Islet of Langerhans (tissue), 1 donor: ENCODE measurements around the gene NLRC3.
"Not testable (repeated sequence)": the region's sequence is repeated elsewhere in the genome, so short reads cannot be mapped to it uniquely, and the experiment has no call there.

Source experiments
- FAIRE-seq: peaks from one replicate; lab custom pipeline; 2011; peaks lifted over from hg19 to GRCh38; lab: Jason Lieb, UNC

The NLRC3 gene, protein sequence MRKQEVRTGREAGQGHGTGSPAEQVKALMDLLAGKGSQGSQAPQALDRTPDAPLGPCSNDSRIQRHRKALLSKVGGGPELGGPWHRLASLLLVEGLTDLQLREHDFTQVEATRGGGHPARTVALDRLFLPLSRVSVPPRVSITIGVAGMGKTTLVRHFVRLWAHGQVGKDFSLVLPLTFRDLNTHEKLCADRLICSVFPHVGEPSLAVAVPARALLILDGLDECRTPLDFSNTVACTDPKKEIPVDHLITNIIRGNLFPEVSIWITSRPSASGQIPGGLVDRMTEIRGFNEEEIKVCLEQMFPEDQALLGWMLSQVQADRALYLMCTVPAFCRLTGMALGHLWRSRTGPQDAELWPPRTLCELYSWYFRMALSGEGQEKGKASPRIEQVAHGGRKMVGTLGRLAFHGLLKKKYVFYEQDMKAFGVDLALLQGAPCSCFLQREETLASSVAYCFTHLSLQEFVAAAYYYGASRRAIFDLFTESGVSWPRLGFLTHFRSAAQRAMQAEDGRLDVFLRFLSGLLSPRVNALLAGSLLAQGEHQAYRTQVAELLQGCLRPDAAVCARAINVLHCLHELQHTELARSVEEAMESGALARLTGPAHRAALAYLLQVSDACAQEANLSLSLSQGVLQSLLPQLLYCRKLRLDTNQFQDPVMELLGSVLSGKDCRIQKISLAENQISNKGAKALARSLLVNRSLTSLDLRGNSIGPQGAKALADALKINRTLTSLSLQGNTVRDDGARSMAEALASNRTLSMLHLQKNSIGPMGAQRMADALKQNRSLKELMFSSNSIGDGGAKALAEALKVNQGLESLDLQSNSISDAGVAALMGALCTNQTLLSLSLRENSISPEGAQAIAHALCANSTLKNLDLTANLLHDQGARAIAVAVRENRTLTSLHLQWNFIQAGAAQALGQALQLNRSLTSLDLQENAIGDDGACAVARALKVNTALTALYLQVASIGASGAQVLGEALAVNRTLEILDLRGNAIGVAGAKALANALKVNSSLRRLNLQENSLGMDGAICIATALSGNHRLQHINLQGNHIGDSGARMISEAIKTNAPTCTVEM

DNA sequence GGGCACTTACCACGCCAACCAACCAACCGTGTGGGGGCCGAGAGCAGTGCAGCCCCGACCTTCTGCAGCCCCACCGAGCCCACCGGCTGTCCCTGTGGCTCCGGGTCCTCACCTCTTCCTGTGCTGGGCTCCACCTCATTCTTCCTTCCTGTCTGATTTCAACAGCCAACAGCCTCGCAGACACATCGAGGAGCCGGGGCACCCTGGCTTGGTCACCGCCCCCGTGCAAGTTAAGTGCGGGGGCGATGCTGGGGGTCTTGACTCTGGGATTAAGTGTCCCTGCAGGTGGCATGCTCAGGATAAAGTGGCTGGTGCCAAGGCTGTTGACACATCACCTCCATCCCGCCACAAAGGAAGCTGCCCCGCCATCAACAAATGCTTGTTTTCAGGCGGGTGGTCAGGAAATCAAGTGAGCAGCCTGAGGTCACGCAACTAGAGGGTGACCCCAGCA, at the start of gene NLRC3:
NLRC3 (minus strand) TSS at position 102 of the 451 bp plus-strand sequence. CDS start 12,367 bp downstream, outside the sequence.
- FAIRE-seq, result no peak

DNA sequence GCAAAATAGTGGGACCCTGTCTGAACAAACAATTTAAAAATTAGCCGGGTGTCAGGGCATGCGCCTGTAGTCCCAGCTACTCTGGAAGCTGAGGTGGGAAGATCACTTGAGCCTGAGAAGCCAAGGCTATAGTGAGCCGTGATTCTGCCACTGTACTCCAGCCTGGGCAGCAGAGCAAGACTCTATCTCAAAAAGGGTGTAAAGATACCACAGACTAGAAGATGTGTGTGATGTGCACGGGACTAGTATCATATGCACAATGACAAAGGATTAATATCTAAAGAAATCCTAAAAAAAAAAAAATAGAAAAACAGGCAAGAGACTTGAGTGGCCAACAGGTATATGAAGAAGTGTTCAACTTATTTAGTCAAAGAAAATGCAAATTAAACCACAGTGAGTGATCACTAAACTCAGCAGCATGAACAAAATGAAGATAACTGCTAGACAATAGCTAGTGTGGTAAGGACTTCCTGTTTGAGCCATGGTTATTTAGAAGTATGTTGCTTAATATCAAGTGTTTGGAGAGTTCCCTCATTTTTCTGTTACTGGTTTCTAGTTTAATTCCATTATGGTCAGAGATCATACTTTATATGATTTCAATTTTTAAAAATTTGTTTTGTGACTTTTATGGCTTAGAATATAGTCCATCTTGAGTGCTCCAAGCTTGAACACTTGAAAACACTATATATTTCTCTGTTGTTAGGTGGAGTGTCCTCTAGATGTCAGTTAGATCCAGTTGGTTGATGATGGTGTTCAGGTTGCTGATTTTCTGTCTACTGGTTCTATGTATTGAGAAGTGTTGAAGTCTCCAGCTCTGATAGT, 48.9 kb upstream of the NLRC3 start:
- no peak for FAIRE-seq

DNA sequence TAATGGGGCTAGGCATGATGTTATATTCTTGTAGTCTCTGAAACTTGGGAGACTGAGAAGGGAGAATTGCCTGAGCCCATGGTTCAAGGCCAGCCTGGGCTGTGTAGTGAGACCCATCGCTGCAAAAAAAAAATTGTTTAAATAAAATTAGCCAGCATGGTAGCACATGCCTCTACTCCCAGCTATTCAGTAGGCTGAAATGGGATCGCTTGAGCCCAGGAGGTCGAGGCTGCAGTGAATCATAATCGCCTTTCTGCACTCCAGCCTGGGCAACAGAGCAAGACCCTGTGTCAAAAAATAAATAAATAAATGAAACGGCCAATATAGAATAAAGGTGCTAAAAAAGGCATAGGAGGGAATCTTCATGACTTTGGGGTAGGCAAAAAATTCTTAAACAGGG, 48.1 kb upstream of the NLRC3 start:
- no peak for FAIRE-seq

DNA sequence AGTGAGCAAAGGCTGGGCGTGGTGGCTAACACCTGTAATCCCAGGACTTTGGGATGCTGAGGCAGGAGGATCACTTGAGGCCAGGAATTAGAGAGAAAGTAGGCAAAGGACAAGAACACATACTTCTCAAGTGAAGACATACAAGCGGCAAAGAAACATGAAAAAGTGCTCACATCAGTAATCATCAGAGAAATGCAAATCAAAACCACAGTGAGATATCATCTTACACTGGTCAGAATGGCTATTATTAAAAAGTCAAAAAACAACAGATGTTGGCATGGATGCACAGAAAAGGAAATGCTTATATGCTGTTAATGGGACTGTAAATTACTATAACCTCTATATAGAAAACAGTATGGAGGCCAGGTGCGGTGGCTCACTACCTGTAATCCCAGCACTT, 46.4 kb upstream of the NLRC3 start:
- no peak for FAIRE-seq

DNA sequence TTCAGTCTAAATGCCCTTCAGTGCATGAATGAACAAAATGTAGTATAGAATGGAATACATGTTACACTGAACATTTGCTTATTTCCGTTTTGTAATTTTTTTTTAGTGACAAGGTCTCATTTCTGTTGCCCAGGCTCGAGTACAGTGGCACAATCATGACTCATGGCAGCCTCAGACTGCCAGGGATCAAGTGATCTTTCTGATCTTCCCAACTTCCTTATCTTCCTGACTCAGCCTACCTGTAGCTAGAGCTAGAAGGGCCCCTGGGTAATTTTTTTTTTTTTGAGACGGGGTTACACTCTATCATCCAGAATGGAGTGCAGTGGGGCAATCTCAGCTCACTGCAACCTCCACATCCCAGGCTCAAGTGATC, 41.6 kb upstream of the NLRC3 start:
- FAIRE-seq, result no peak

DNA sequence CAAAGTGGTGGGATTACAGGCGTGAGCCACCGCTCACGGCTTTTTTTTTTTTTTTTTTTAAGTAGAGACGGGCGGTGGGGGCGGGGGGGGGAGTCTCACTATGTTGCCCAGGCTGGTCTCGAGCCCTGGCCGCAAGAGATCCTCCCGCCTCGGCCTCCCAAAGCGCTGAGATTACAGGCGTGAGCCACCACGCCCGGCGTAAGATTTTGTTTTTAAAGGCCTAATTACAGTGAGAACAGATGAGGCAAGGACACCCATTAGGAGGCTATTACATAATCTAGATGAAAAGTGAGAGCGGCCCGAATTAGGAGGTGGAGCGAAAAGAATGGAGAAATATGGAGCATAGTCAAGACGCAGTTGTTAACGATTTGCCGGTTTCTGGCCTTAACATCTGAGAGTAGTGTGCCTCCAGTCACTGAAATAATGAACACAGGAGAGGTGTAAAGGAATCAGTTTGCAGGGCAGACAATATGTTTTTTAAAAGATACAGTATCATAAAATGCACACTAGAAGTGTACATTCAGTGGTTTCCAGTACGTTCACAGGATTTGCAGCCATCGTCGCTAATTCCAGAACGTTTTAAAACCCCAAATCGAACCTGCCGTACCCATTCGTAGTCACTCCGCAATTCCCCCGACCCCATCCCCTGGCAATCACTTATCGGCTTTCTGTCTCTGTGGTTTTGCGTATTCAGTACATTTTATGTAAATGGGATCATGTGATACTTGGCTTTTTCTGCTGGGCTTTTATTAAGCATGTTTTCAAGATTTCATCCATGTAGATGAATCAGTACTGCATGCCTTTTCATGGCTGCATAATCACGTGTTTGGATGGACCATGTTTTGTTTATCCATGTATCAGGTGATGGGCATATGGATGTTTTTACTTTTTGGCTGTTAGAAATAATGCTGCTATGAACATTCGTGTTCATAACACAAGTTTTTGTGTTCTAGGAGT, 35.6 kb upstream of the NLRC3 start:
- no peak for FAIRE-seq

DNA sequence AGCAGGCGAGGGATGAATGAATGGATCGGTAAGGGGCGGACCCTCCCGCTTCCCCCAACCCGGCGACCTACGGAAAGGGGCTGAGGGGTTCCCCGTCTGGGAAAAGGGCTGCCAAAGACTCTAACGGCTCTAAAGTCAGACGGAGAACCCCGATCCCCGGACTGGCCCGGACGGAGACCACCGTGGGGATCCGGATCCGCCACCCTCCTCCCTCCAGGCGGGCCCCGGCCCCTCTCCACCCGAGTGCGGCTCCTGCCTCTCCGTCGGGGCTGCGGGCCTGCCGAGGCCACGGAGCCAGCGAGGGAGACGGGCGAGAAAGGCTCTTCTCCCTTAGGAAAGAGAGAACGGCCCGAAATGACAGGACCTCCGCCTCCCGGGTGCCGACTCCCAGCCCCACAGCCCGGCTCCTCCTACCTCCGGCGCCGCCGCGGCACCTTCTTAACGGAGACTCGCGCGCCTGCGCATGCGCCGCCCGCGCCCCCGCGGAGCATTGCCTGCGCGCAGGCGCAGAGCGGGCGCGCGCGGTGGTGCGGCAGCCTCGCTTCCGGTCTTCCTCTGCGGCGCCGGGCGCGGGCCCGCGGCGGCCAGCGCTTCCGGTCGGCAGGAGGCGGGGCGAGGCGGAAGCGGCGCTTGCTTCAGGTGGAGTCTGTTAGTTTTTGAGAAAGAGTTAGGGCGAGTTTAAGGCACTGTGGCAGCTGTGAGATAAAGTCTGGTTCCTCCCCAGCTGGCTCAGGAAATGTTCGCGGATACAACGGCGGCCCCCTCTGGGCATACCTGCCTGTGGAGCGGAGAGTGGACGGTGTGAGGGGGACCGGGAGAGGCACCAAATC, 34.2 kb upstream of the NLRC3 start, which contains the start of gene SLX4:
SLX4 (minus strand) TSS at position 461 of the 830 bp plus-strand sequence. CDS start 2,642 bp downstream, outside the sequence.
- FAIRE-seq, result no peak

DNA sequence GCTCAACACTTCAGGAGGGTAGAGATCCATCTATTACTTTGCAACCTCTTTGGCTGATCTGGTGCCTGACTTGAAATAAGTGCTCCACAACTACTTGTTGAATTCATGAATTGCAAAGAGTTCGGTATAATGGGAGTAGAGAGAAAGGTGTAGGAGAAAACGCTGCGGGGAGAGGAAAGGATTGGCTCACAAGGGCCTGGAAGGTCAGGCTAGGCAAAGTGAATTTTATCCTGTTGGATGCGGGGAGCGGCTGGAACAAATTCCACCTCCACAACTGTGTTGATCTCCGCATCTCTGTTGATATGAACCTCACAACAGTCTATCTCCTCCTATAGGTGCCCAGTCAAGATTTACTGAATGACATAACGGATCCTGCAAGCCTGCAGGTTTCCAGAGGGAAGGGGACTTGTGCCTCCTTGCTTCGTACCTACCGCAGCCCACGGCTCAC, 33.5 kb upstream of the NLRC3 start:
- FAIRE-seq, result no peak

DNA sequence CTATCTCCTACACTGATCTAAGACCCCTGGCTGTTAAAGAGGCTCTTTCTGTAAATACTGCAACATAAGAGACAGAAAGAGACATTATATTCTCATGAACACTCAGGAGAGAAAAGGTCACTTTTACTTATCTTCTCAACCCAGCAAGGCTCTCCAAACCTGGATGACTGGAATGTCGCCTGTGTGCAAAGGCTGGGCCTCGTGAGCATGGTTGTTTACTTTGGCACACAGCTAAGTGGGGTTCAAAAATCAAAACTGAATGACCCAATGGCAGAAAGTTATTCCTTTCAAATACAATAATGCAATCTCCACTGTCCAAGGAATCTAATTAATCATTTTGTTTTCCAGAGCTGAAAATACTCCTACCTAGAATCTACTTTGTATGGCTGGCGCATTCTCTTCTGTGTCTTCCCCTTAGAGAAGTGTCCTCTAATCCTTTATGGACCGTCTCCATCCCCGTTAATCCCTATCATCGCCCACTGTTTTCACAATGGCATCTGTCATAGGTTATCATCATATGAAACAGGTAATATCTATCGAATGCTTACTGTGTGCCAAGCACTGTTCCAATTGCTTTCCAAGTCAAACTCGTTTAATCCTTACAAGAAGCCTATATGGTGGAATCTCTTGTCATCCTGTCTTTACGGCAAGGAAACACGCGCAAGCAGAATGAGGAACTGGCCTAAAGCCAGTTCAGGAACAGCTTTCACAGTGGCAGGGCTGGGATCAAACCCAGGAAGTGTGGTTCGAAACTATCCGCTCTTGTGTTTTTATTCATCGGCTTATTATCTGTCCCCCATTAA, 32.9 kb upstream of the NLRC3 start:
- no peak for FAIRE-seq

DNA sequence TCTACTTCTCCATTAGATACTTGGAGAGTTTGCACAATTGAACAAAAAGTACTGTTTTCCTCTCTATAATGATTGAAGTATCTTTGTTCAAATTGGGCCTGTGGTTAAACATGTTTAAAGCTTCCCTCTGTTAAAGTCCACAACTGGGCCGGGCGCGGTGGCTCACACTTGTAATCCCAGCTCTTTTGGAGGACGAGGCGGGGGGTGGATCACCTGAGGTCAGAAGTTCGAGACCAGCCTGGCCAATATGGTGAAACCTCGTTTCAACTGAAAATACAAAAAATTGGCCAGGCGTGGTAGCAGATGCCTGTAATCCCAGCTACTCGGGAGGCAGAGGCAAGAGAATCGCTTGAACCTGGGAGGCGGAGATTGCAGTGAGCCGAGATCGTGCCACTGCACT, 31.8 kb upstream of the NLRC3 start:
- not testable (repeated sequence) for FAIRE-seq

DNA sequence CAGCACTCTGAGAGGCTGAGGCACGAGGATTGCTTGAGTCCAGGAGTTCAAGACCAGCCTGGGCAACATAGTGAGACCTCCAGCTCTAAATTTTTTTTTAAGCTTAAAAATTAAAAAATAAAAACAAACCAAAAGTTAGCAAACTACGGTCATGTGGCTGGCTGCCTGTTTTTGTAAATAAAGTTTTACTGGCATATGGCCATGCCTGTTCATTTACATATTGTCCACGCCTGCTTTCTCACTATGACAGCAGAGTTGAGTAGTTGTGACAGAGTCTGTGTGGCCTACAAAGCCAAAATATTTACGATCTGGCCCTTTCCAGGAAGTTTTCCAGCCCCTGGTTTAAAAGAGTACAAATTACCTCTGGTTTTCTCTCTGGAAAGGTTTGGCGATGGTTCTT, 30.9 kb upstream of the NLRC3 start:
- FAIRE-seq, result no peak

DNA sequence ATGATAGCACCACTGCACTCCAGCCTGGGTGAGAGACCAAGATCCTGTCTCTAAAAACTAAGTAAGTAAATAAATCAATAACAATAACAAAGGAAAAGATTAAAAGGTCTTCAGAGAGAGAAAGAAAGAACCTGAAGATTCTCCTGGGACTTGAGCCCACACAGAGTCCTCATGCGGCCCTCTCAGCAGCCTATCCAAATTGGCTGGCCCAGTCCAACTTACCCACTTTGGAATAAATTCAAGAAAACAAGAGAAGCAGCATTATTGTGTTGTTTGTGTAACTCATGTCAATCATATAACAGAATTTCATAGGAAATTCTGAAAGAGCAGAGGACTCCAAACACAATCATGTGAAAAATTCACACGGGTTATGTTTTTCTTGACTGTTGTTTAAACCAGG, 30.4 kb upstream of the NLRC3 start:
- no peak for FAIRE-seq

DNA sequence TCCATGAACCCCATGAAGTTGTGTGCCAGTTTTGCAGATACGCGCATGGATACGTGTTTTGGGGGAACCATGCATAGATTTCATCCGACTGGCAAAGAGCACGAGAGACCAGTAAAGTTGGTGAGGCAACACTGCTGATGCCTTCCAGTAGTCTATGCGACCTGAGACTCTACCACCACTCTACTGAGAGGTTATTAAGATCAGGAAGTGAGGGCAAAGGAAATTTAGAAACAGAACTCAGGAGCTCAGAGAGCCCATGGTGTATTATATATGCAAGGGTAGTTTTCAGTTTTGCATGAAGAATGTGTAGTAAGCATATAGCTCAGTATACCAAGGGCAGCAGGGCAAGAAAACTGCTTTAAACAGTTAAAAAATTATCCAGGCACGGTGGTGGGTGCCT, 30.0 kb upstream of the NLRC3 start:
- no peak for FAIRE-seq

DNA sequence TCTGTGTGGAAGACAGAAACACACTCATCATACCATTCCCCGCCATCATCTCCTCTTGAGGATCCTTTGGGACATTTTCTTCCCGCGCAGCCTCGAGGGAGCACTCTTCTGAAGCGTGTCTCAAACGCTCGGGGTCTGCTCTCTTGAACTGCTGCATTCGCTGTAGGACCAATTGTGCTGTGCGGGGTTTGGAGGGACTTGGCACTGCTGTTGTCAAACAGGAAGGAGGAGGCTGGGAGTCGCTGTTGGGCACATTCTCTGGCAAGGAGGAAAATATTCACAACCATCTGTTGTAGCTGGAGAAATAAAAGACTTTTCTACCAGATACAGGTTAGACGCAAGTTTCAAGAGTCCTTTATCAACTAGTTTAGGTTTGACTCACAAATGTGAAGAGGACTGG, 29.2 kb upstream of the NLRC3 start:
- no peak for FAIRE-seq

DNA sequence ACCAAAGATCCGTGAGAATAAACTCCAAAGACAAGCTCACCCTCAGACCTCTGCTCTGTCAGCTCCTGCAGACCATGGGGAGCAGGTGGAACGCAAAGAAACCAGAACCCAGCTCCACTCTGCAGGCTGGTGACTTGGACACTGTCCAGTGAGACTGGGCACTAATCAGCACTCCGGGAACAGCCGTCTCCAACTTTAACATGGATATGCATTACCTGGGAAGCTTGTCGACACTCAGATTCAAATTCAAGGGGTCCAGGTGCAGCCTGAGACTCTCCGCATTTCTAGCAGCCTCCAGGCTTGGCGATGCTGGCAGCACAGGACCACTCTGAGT, 25.1 kb upstream of the NLRC3 start:
- FAIRE-seq, result no peak

DNA sequence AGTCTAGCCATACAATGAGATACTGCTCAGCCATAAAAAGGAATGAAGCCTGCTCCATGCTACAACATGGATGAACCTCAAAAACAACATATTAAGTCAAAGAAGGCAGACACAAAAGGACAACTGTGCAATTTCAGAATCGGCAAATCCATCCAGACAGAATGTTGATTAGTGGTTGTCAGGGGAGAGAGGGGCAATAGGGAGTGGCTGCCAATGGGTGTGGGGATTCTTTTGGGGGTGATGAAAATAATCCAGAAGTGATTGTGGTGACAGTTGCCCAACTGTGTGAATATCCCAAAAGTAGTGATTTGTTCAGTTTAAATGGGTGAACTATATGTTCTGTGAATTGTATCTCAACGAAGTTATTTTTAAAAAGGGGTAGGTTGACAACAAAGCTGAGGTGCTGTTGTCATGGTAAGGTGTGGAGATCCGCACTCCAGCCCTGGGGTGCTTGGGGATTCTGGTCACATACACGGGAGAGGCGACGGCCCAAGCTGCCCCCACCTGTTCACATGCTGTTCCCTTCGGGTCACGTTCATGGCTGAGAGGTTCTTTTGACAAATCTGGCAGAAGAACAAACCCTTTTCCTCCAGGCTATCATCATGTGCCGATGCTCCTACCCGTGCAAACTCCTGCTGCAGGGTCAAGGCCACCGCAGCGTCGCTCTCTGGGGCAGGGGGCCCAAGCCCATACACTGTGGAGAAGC, 24.6 kb upstream of the NLRC3 start:
- no peak for FAIRE-seq

DNA sequence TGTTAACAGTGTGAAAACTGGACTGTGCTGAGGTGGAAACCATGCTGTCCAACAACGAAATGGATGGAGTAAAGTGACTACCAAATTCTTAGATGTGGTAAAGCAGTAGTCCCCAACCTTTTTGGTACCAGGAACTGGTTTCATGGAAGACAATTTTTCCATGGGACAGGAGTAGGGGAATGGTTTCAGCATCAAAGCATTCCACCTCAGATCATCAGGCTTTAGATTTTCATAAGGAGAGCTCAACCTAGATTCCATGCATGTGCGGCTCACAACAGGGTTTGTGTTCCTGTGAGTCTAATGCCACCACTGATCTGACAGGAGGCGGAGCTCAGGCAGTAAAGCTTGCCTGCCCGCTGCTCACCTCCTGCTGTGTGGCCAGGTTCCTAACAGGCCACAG, 22.7 kb upstream of the NLRC3 start:
- FAIRE-seq, result no peak

DNA sequence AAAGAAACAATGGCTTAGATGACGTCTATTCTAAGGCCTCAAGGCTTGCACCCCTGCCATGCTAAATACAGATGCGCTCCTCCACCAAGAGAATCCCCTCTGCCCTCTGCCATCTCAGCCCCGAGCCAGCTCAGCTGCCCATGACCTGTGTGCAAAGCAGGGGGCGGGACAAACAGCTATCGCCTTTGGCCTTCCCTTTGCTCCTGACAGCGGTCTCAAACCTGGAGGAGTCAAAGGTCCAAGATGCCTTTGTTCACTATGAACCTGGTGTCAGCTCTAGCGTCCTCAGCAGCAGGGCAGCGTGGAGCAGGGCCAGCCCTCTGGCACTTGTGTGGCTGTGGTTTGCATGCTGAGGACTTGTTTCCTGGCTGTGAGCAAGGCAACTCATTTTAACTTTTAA, 21.9 kb upstream of the NLRC3 start:
- no peak for FAIRE-seq
